A549 (cell line): Measurements from ENCODE around the gene SLC7A8.

Source experiments
- CBX8 ChIP-seq: fragments of 200-600 bp; sonication (generic); IDR thresholded peaks from 2 replicates; pipeline ENCODE4 v1.6.1; 2016
- CEBPB ChIP-seq, 2 experiments: fragments of >200 bp in 1 of 2; sonication (Bioruptor Twin) in 1 of 2; formaldehyde crosslinking in 1 of 2; IDR thresholded peaks; 2 replicates each; pipeline ENCODE4 v1.6.1; 2012 to 2016
- HMGXB4 ChIP-seq: fragments of 250-450 bp; sonication (Bioruptor Pico); IDR thresholded peaks from 2 replicates; pipeline ENCODE4 v1.5.0; 2021; ENCODE audit warnings: mild to moderate bottlenecking, moderate library complexity, borderline replicate concordance
- JUN ChIP-seq, 2 experiments: fragments of >200 bp; sonication (Bioruptor Twin); formaldehyde crosslinking; IDR thresholded peaks; 2 replicates in 1 of 2; 3 replicates in 1 of 2; pipeline ENCODE4 v1.6.1; 2016 to 2017
- KDM1A ChIP-seq: fragments of 200-600 bp; sonication (generic); IDR thresholded peaks from 2 replicates; pipeline ENCODE4 v1.6.1; 2016; ENCODE audit warnings: low read depth, mild to moderate bottlenecking
- KDM5A ChIP-seq: fragments of 200-600 bp; sonication (generic); IDR thresholded peaks from 2 replicates; pipeline ENCODE4 v1.6.1; 2016; ENCODE audit warnings: antibody characterized with exemption, mild to moderate bottlenecking
- MAX ChIP-seq: IDR thresholded peaks from 2 replicates; pipeline ENCODE4 v1.6.1; 2012
- POLR2A ChIP-seq: IDR thresholded peaks from 2 replicates; pipeline ENCODE4 v1.6.1; 2012; ENCODE audit warnings: mild to moderate bottlenecking, low read length
- POLR2AphosphoS2 ChIP-seq: conservative IDR thresholded peaks from 2 replicates; pipeline ENCODE4 v1.6.1; 2012; ENCODE audit warnings: low read length, improper control_type of control experiment, inconsistent platforms
- RAD21 ChIP-seq, 2 experiments: fragments of >200 bp in 1 of 2; sonication (Bioruptor Twin) in 1 of 2; formaldehyde crosslinking in 1 of 2; IDR thresholded peaks in 1 of 2; conservative IDR thresholded peaks in 1 of 2; 2 replicates in 1 of 2; 3 replicates in 1 of 2; pipeline ENCODE4 v1.6.1; 2012 to 2018; ENCODE audit warnings: inconsistent platforms in 1 of 2
- REST ChIP-seq: fragments of 200-600 bp; sonication (generic); IDR thresholded peaks from 2 replicates; pipeline ENCODE4 v1.6.1; 2016; ENCODE audit warnings: antibody characterized with exemption, mild to moderate bottlenecking, moderate library complexity
- RFX5 ChIP-seq: fragments of 450-650 bp; IDR thresholded peaks from 2 replicates; pipeline ENCODE4 v1.7.1; 2014; ENCODE audit warnings: antibody characterized with exemption, mild to moderate bottlenecking, moderate library complexity
- TP53 ChIP-seq: fragments of 250-450 bp; sonication (Bioruptor Pico); IDR thresholded peaks from 2 replicates; pipeline ENCODE4 v1.5.0; 2021; ENCODE audit warnings: mild to moderate bottlenecking, moderate library complexity
- TF ChIP-seq, protein P1 (sequence below): fragments of >200 bp; sonication (Bioruptor Twin); formaldehyde crosslinking; IDR thresholded peaks from 3 replicates; pipeline ENCODE4 v1.5.1; 2016

GRCh38 chr14:23153851-23154796 is 29.3 kb downstream of the SLC7A8 start:
- TF ChIP-seq TP53 (CRISPR knock-in tag) (no peak), POLR2AphosphoS2 (no peak), REST (no peak), POLR2A (no peak), HMGXB4 (CRISPR knock-in tag) (no peak), RFX5 (no peak), MAX (no peak), CBX8 (no peak), RAD21 (conservative IDR thresholded peaks at IDR 0.05 in 1 of 2, IDR thresholded peaks at IDR 0.05 in 1 of 2) (no peak), CEBPB (IDR thresholded peaks at IDR 0.05) (no peak), JUN (IDR thresholded peaks at IDR 0.05) (no peak), KDM1A (no peak), KDM5A (no peak)
- TF ChIP-seq, protein P1, sequence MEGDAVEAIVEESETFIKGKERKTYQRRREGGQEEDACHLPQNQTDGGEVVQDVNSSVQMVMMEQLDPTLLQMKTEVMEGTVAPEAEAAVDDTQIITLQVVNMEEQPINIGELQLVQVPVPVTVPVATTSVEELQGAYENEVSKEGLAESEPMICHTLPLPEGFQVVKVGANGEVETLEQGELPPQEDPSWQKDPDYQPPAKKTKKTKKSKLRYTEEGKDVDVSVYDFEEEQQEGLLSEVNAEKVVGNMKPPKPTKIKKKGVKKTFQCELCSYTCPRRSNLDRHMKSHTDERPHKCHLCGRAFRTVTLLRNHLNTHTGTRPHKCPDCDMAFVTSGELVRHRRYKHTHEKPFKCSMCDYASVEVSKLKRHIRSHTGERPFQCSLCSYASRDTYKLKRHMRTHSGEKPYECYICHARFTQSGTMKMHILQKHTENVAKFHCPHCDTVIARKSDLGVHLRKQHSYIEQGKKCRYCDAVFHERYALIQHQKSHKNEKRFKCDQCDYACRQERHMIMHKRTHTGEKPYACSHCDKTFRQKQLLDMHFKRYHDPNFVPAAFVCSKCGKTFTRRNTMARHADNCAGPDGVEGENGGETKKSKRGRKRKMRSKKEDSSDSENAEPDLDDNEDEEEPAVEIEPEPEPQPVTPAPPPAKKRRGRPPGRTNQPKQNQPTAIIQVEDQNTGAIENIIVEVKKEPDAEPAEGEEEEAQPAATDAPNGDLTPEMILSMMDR = no peak
